HepG2 (cell line): ENCODE results near the gene RETREG2. TPM values are rescaled to one million over a fixed set of nuclear protein-coding genes. Genes with fewer than 3 reads are reported as not detected.

Experiments
- ATAC-seq: fragments of 200-7000 bp; cut with Tn5 transposase; 3 replicates; pipeline ENCODE4 v1.9.1; 2020; ENCODE audit warnings: mild to moderate bottlenecking, moderate library complexity
- BruUV-seq: library from RNA; stranded (reverse); fragments of 400-500 nt; replicated peaks from 2 replicates; lab custom pipeline; 2021; lab: Mats Ljungman, UMichigan
- CTCF ChIA-PET: fragments of 300-600 bp; formaldehyde crosslinking; extraction: SDS; loops from one replicate; lab custom pipeline; 2021; ENCODE audit warnings: low total read pairs, inconsistent platforms, low intra/inter-chr PET ratio; lab: Yijun Ruan, JAX
- POLR2A ChIA-PET: fragments of 350-600 bp; sonication (Branson Sonifier 250); formaldehyde crosslinking; loops from one replicate; lab custom pipeline; 2020; ENCODE audit warnings: antibody characterized with exemption, inconsistent platforms; lab: Yijun Ruan, JAX
- DNase-seq: peaks from one replicate; pipeline ENCODE4 v3.0.0-alpha.2; 2015; ENCODE audit warnings: low spot score
- FAIRE-seq: peaks from 3 replicates; lab custom pipeline; 2011; peaks lifted over from hg19 to GRCh38; lab: Jason Lieb, UNC
- H2AFZ ChIP-seq: one replicate; pipeline ENCODE4 v1.6.1; 2011; ENCODE audit warnings: low read length, inconsistent platforms
- H3K27ac ChIP-seq: fragments of 300-600 bp; 3 replicates; pipeline ENCODE4 v1.8.0; 2011; ENCODE audit warnings: mixed run types, mild to moderate bottlenecking, mixed read lengths, low read length, inconsistent platforms; ENCODE audit not compliant: insufficient read depth; ENCODE audit errors: extremely low read length
- H3K27me3 ChIP-seq, 2 experiments: fragments of 200-600 bp in 1 of 2; 2 replicates in 1 of 2; 3 replicates in 1 of 2; pipeline versions ENCODE4 v1.6.0 to v1.8.0; 2011; ENCODE audit warnings: low read length in 2 of 2, mild to moderate bottlenecking in 2 of 2, moderate library complexity in 2 of 2, inconsistent platforms in 1 of 2; ENCODE audit not compliant: insufficient read depth in 2 of 2, control insufficient read depth in 1 of 2
- H3K36me3 ChIP-seq, 2 experiments: fragments of 200-600 bp in 1 of 2; replicated peaks in 1 of 2; 2 replicates in 1 of 2; 3 replicates in 1 of 2; pipeline versions ENCODE4 v1.5.1 to v1.8.0; 2011; ENCODE audit warnings: low read length in 2 of 2, inconsistent platforms in 1 of 2; ENCODE audit not compliant: insufficient read depth in 2 of 2, control insufficient read depth in 1 of 2
- H3K4me1 ChIP-seq: 2 replicates; pipeline ENCODE4 v1.5.1; 2012; ENCODE audit warnings: low read length, inconsistent platforms; ENCODE audit not compliant: insufficient read depth
- H3K4me2 ChIP-seq: 2 replicates; pipeline ENCODE4 v1.6.0; 2011; ENCODE audit warnings: low read depth, low read length, inconsistent platforms
- H3K4me3 ChIP-seq, 3 experiments: fragments of 200-600 bp in 1 of 3; sonication (generic), shearing (Covaris generic) in 1 of 3; replicated peaks in 1 of 3; 2 replicates each; pipeline ENCODE4 v1.5.1; 2011 to 2016; ENCODE audit warnings: low read length in 3 of 3, inconsistent platforms in 2 of 3, low read depth in 2 of 3, mild to moderate bottlenecking in 2 of 3, control low read depth in 1 of 3, mixed read lengths in 1 of 3; ENCODE audit not compliant: insufficient read depth in 1 of 3
- H3K79me2 ChIP-seq: one replicate; pipeline ENCODE4 v1.6.1; 2011; ENCODE audit warnings: low read length, inconsistent platforms; ENCODE audit not compliant: insufficient read depth
- H3K9ac ChIP-seq: 2 replicates; pipeline ENCODE4 v1.6.0; 2011; ENCODE audit warnings: mild to moderate bottlenecking, low read depth, low read length, inconsistent platforms; ENCODE audit not compliant: insufficient read depth
- H3K9me3 ChIP-seq: 2 replicates; pipeline ENCODE4 v1.5.1; 2012; ENCODE audit warnings: mild to moderate bottlenecking, low read length
- H4K20me1 ChIP-seq: 2 replicates; pipeline ENCODE4 v1.6.0; 2011; ENCODE audit warnings: inconsistent platforms, mild to moderate bottlenecking, low read length, moderate library complexity; ENCODE audit not compliant: insufficient read depth
- ATAD3A ChIP-seq: sonication (generic); formaldehyde crosslinking; IDR thresholded peaks from 2 replicates; pipeline ENCODE4 v1.4.0; 2020; ENCODE audit warnings: missing genetic modification reagents
- MAFG ChIP-seq: sonication (generic); formaldehyde crosslinking; IDR thresholded peaks from 2 replicates; pipeline ENCODE4 v1.5.1; 2020; ENCODE audit warnings: mild to moderate bottlenecking, missing genetic modification reagents
- MED8 ChIP-seq: sonication (generic); formaldehyde crosslinking; IDR thresholded peaks from 2 replicates; pipeline ENCODE4 v1.8.1; 2023; ENCODE audit warnings: mild to moderate bottlenecking, missing genetic modification reagents; ENCODE audit not compliant: insufficient replicate concordance
- NR0B2 ChIP-seq: sonication (generic); formaldehyde crosslinking; IDR thresholded peaks from 2 replicates; pipeline ENCODE4 v1.4.0; 2020; ENCODE audit warnings: mild to moderate bottlenecking, missing genetic modification reagents
- RBM22 ChIP-seq: fragments of 200-400 bp; formaldehyde crosslinking; optimal IDR thresholded peaks from 2 replicates; pipeline ENCODE3; 2017; ENCODE audit warnings: mild to moderate bottlenecking, low read length, moderate library complexity
- REPIN1 ChIP-seq: sonication (generic); formaldehyde crosslinking; IDR thresholded peaks from 2 replicates; pipeline ENCODE4 v1.8.0; 2022; ENCODE audit warnings: missing genetic modification reagents, low read depth, mild to moderate bottlenecking, borderline replicate concordance
- SMAD9 ChIP-seq: sonication (generic); formaldehyde crosslinking; IDR thresholded peaks from 2 replicates; pipeline ENCODE4 v1.5.1; 2020; ENCODE audit warnings: mild to moderate bottlenecking, missing genetic modification reagents
- ZNF274 ChIP-seq: sonication (generic); formaldehyde crosslinking; IDR thresholded peaks from 2 replicates; pipeline ENCODE4 v1.5.1; 2020; ENCODE audit warnings: mild to moderate bottlenecking, missing genetic modification reagents
- ZNF512 ChIP-seq: sonication (generic); formaldehyde crosslinking; IDR thresholded peaks from 2 replicates; pipeline ENCODE4 v1.4.0; 2020; ENCODE audit warnings: mild to moderate bottlenecking, missing genetic modification reagents
- WGBS: methylation state at CpG from one replicate; pipeline ENCODE4 v1.1.6; 2017; ENCODE audit warnings: low lambda C conversion rate; 5-methylcytosine and 5-hydroxymethylcytosine counted together
- in situ Hi-C: cut with HindIII; loops from 2 replicates; pipeline ENCODE4 v1.10.0; 2017; ENCODE audit warnings: low pct_unique_long_range_greater_than_20kb; ENCODE audit not compliant: extremely low pct_ligation_motif_present
- intact Hi-C: fragments of 100-400 bp; cut with micrococcal nuclease; formaldehyde crosslinking; loops from one replicate; pipeline ENCODE4 v1.10.0; 2022; ENCODE audit not compliant: unreplicated experiment
- polyA plus RNA-seq, 8 experiments: library from polyadenylated mRNA; depleted of rRNA in 3 of 8; stranded (reverse) in 7 of 8; unstranded in 1 of 8; fragments of >200 nt; fragmentation: Illumina TruSeq in 4 of 8; extraction: Trizol in 4 of 8; gene quantifications; 2 replicates each; pipeline versions ENCODE4 v1.2.1 to v1.2.3, GENCODE V29; 2011 to 2016; ENCODE audit warnings: low read depth in 4 of 8, missing spikeins in 1 of 8, mixed read lengths in 1 of 8; ENCODE audit not compliant: insufficient read depth in 1 of 8
- total RNA-seq, 5 experiments: library from RNA; depleted of rRNA; stranded (reverse); fragments of >200 nt; fragmentation: Illumina TruSeq; extraction: Trizol; gene quantifications; 2 replicates each; pipeline ENCODE4 v1.2.3, GENCODE V29; 2016; ENCODE audit warnings: low read depth in 1 of 5
- TF ChIP-seq, protein P1 (sequence below): sonication (generic); formaldehyde crosslinking; IDR thresholded peaks from 2 replicates; pipeline ENCODE4 v1.8.0; 2022; ENCODE audit warnings: missing genetic modification reagents, mild to moderate bottlenecking, borderline replicate concordance
- TF ChIP-seq, protein P2 (sequence below): sonication (generic); formaldehyde crosslinking; IDR thresholded peaks from 2 replicates; pipeline ENCODE4 v1.9.0; 2021; ENCODE audit warnings: missing genetic modification reagents, borderline replicate concordance

The RETREG2 gene
- total and polyA plus RNA-seq, 2 of the 13 experiments (the other 11 are each of a cell fraction or from before 2014, with no cell fraction given) = 86.0 to 134 TPM

GRCh38 chr2:219214786-219215185 lies 36.7 kb downstream of the RETREG2 start:
- no peak overlapping the region for H3K9ac ChIP-seq
- no peaks in the 10 kb centered on the region for H4K20me1 ChIP-seq
- peaks cover 11% of the 10 kb centered on the region for H3K79me2 ChIP-seq
- no peak for FAIRE-seq
- no peak overlapping the region for H3K4me3 ChIP-seq
- H3K4me1 ChIP-seq = peaks cover 61% of the 10 kb centered on the region
- H3K36me3 ChIP-seq = peaks cover 36 to 59% of the 10 kb centered on the region in 2 experiments
- POLR2A ChIA-PET = interaction anchor here (1.0 to 6.2 kb wide), 3 partner anchors 7 to 34 kb away, joined by 3 to 196 read pairs (median 65); partner anchors contain the start of genes GLB1L, STK16 and ZFAND2B
- TF ChIP-seq RBM22 (peak; percentile 40), ZNF512 (no peak)
- H3K4me2 ChIP-seq = no peak overlapping the region
- no peaks in the 10 kb centered on the region for H3K27me3 ChIP-seq
- intact Hi-C loops = no loop called here
- WGBS = 96% methylated on average over 6 of the region's 6 CpGs
- DNase-seq = no peak
- H3K9me3 ChIP-seq = no peaks in the 10 kb centered on the region
- no peak overlapping the region for H2AFZ ChIP-seq
- no TSS peak for BruUV-seq
- in situ Hi-C loops = no loop called here
- ATAC-seq = no peak
- no peak overlapping the region for H3K27ac ChIP-seq
- CTCF ChIA-PET = no interaction called here

DNA sequence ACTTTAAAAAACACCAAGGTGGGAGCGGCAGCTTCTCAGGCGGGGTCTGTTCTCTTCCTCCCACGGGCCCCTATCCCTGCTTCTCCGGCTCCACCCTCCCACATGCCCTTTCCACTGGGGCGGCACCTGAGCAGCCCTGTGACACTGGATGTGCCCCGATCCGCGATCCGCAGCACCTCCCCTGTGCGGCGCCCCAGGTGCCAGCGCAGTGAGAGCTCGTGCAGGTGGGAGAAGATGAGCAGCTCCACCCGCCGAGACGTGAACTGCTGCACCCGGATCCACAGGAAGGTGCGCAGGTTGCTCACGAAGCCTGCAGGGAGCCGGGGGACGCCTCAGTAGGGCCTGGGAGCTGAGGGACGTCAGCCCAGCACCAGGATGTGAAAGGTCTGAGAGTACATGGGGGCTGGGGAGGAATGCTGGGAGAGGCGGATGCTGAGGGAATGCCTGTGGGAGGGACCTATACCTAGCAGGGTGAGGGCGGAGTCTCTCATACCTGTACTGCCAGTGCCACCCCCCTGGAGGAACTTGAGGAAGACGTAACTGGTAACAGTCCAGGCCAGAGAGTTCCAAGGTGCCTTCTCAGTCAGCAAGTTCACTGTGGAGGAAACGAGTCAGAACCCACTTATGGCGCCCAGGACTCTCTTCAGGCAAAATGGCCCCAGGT lies 37.9 kb downstream of the RETREG2 start:
- FAIRE-seq (no peak), DNase-seq (no peak), ATAC-seq (no peak)
- in situ Hi-C loops = no loop called here
- H3K4me2 ChIP-seq = peak overlapping the region; percentile 99
- H3K4me1 ChIP-seq = peaks cover 49% of the 10 kb centered on the region
- CTCF ChIA-PET = no interaction called here
- no peak overlapping the region for H3K9ac ChIP-seq
- POLR2A ChIA-PET = interaction anchor here (1.0 to 6.2 kb wide), 7 partner anchors 8 to 79 kb away, joined by 3 to 196 read pairs (median 15); partner anchors contain the start of genes CNPPD1, GLB1L, STK16 and ZFAND2B
- H3K4me3 ChIP-seq = no peak overlapping the region
- intact Hi-C loops = no loop called here
- peaks cover 39 to 57% of the 10 kb centered on the region in 2 experiments for H3K36me3 ChIP-seq
- H3K27ac ChIP-seq = no peak overlapping the region
- no peaks in the 10 kb centered on the region for H4K20me1 ChIP-seq
- no TSS peak for BruUV-seq
- H3K9me3 ChIP-seq = no peaks in the 10 kb centered on the region
- 96% methylated on average over 27 of the region's 27 CpGs for WGBS
- no peaks in the 10 kb centered on the region for H3K27me3 ChIP-seq
- peaks cover 11% of the 10 kb centered on the region for H3K79me2 ChIP-seq
- no peak overlapping the region for H2AFZ ChIP-seq
- TF ChIP-seq NR0B2 (no peak), ZNF274 (CRISPR knock-in tag) (no peak), SMAD9 (CRISPR knock-in tag) (no peak), REPIN1 (no peak), ATAD3A (CRISPR knock-in tag) (no peak), MED8 (no peak), MAFG (CRISPR knock-in tag) (no peak)
- TF ChIP-seq, protein P1, sequence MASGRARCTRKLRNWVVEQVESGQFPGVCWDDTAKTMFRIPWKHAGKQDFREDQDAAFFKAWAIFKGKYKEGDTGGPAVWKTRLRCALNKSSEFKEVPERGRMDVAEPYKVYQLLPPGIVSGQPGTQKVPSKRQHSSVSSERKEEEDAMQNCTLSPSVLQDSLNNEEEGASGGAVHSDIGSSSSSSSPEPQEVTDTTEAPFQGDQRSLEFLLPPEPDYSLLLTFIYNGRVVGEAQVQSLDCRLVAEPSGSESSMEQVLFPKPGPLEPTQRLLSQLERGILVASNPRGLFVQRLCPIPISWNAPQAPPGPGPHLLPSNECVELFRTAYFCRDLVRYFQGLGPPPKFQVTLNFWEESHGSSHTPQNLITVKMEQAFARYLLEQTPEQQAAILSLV (CRISPR knock-in tag) = peak; percentile 40; the same call in 1 of the 2 replicates
- TF ChIP-seq, protein P2, sequence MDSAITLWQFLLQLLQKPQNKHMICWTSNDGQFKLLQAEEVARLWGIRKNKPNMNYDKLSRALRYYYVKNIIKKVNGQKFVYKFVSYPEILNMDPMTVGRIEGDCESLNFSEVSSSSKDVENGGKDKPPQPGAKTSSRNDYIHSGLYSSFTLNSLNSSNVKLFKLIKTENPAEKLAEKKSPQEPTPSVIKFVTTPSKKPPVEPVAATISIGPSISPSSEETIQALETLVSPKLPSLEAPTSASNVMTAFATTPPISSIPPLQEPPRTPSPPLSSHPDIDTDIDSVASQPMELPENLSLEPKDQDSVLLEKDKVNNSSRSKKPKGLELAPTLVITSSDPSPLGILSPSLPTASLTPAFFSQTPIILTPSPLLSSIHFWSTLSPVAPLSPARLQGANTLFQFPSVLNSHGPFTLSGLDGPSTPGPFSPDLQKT (CRISPR knock-in tag) = no peak
